Measurements from ENCODE around the gene PRADC1. TPM values are rescaled to one million over a fixed set of nuclear protein-coding genes. Genes with fewer than 3 reads are reported as not detected.

The PRADC1 gene
- total and polyA plus RNA-seq, 2 donors from 2014 or later: 16.1 to 57.7 TPM

DNA sequence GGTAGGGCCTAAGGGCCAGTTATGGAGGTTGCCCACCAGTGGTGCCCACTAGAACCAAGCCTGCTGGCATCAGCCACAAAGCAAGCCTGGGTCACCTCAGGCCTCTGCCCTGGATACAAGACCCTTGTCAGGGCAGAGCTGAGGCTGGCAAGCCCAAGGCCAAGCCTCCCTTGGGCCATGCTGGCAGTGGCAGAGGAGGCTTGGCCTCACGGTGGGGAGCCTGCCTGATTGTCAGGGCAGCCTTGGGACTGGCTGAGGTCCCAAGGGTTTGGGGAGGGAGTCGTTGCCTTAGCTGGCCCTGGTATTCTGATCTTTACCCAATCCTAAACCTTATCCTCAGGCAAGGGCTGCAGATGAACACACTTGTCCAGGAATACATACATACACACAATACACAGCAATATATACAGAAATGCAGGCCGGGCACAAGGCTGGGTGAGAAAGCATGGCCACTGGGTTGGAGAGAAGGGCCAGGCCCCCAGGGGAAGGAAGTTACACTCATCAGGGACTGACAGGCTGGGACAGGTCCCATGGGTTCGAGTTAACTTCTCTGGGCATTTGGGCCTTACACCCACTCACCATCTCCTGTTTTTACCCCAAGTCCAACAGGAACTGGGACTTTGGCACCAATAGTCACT, 22.1 kb upstream of the PRADC1 start:
- no peak overlapping the region for H3K4me3 ChIP-seq (ENCODE audit: low read length in 3 of 3)
- H3K9me3 ChIP-seq (ENCODE audit: control insufficient read depth in 2 of 3, insufficient read depth in 1 of 3, low read length in 3 of 3): no peaks in the 10 kb centered on the region
- intact Hi-C loops (cut with DNase I): no loop called here
- peaks cover 4 to 24% (median 23%) of the 10 kb centered on the region in 3 donors for H3K36me3 ChIP-seq (ENCODE audit: control insufficient read depth in 2 of 3, insufficient read depth in 3 of 3, low read length in 3 of 3)
- TF ChIP-seq CTCF (IDR thresholded peaks at IDR 0.05; ENCODE audit: borderline replicate concordance, extremely low read depth, insufficient read depth): no peak
- FAIRE-seq (no peak), DNase-seq (no peak)
- no peak overlapping the region for H3K27ac ChIP-seq (ENCODE audit: low read depth in 2 of 2, low read length in 2 of 2)
- H3K9ac ChIP-seq (ENCODE audit: low read length in 3 of 3): no peak overlapping the region
- H3K27me3 ChIP-seq (ENCODE audit: control insufficient read depth, insufficient read depth, low read length): no peaks in the 10 kb centered on the region
- H3K4me1 ChIP-seq (ENCODE audit: control insufficient read depth in 2 of 3, insufficient read depth in 2 of 3, low read depth in 1 of 3, low read length in 3 of 3): no peaks in the 10 kb centered on the region

- no peak overlapping the region for H3K9ac ChIP-seq (ENCODE audit: low read length in 3 of 3)
- TF ChIP-seq CTCF (IDR thresholded peaks at IDR 0.05; ENCODE audit: borderline replicate concordance, extremely low read depth, insufficient read depth): no peak
- intact Hi-C loops (cut with DNase I): no loop called here
- peaks cover 4 to 30% (median 29%) of the 10 kb centered on the region in 3 donors for H3K36me3 ChIP-seq (ENCODE audit: control insufficient read depth in 2 of 3, insufficient read depth in 3 of 3, low read length in 3 of 3)
- DNase-seq (no peak), FAIRE-seq (no peak)
- no peaks in the 10 kb centered on the region for H3K9me3 ChIP-seq (ENCODE audit: control insufficient read depth in 2 of 3, insufficient read depth in 1 of 3, low read length in 3 of 3)
- H3K27ac ChIP-seq (ENCODE audit: low read depth in 2 of 2, low read length in 2 of 2): no peak overlapping the region
- H3K4me3 ChIP-seq (ENCODE audit: low read length in 3 of 3): no peak overlapping the region
- H3K27me3 ChIP-seq (ENCODE audit: control insufficient read depth, insufficient read depth, low read length): no peaks in the 10 kb centered on the region
- H3K4me1 ChIP-seq (ENCODE audit: control insufficient read depth in 2 of 3, insufficient read depth in 2 of 3, low read depth in 1 of 3, low read length in 3 of 3): no peaks in the 10 kb centered on the region
Measured at GRCh38 chr2:73254343-73255006, 21.4 kb upstream of the PRADC1 start.

DNA sequence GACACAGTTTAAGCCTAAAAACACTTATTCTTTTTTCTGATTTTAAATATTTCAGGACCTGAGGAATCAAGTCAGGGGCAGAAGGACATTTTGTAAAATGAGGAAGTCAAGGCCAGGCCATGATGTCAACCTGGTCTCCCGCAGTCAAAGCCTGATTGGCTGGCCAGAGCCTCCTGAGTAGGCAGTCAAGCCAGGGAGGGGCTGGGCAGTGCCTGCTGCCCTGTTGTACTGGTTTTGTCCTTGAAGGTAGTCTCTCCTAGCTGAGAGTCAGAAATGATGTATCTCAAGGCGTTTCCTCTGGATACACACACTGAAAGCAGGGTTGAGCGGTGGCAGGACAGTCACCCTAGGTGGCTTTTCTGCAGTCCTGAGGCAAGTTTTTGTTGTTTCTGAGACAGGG, 20.9 kb upstream of the PRADC1 start:
- no peak for TF ChIP-seq CTCF (IDR thresholded peaks at IDR 0.05; ENCODE audit: borderline replicate concordance, extremely low read depth, insufficient read depth)
- Histone ChIP-seq H3K36me3 (ENCODE audit: control insufficient read depth in 2 of 3, insufficient read depth in 3 of 3, low read length in 3 of 3) (peaks cover 4 to 36% (median 35%) of the 10 kb centered on the region in 3 donors), H3K9me3 (ENCODE audit: control insufficient read depth in 2 of 3, insufficient read depth in 1 of 3, low read length in 3 of 3) (no peaks in the 10 kb centered on the region), H3K27ac (ENCODE audit: low read depth in 2 of 2, low read length in 2 of 2) (no peak overlapping the region), H3K4me3 (ENCODE audit: low read length in 3 of 3) (no peak overlapping the region), H3K9ac (ENCODE audit: low read length in 3 of 3) (no peak overlapping the region), H3K27me3 (ENCODE audit: control insufficient read depth, insufficient read depth, low read length) (no peaks in the 10 kb centered on the region), H3K4me1 (ENCODE audit: control insufficient read depth in 2 of 3, insufficient read depth in 2 of 3, low read depth in 1 of 3, low read length in 3 of 3) (no peaks in the 10 kb centered on the region)
- intact Hi-C loops (cut with DNase I): no loop called here
- DNase-seq (no peak), FAIRE-seq (no peak)
